Peyer's patch (tissue), 4 donors: ENCODE data around the gene CYSTM1. TPM values are rescaled to one million over a fixed set of nuclear protein-coding genes. Genes with fewer than 3 reads are reported as not detected.

ENCODE experiments used
- DNase-seq, 3 donors: peaks; one replicate each; pipeline ENCODE4 v3.0.0-alpha.2; 2017 to 2019
- H3K27ac ChIP-seq, 4 donors: fragments of 200-600 bp; sonication (generic); one replicate each; pipeline ENCODE4 v1.5.1; 2016 to 2019
- H3K27me3 ChIP-seq, 2 donors: fragments of 200-600 bp; sonication (generic); one replicate each; pipeline ENCODE4 v1.5.1; 2019
- H3K36me3 ChIP-seq, 3 donors: fragments of 200-600 bp; sonication (generic); one replicate each; pipeline ENCODE4 v1.5.1; 2016 to 2019
- H3K4me1 ChIP-seq, 4 donors: fragments of 200-600 bp; sonication (generic); one replicate each; pipeline ENCODE4 v1.5.1; 2016 to 2019
- H3K4me3 ChIP-seq, 4 donors: fragments of 200-600 bp; sonication (generic); 1 replicate in 3 of 4; 2 replicates in 1 of 4; pipeline ENCODE4 v1.5.1; 2016 to 2019; ENCODE audit warnings: mild to moderate bottlenecking in 1 of 4
- H3K9me3 ChIP-seq, 4 donors: fragments of 200-600 bp; sonication (generic); one replicate each; pipeline ENCODE4 v1.5.1; 2016 to 2019; ENCODE audit warnings: mild to moderate bottlenecking in 1 of 4
- CTCF ChIP-seq, 6 experiments: fragments of 450-650 bp in 4 of 6; fragments of 200-600 bp in 2 of 6; sonication (generic) in 1 of 6; IDR thresholded peaks; one replicate each; pipeline ENCODE4 v1.5.1; 2017 to 2019; ENCODE audit warnings: antibody characterized with exemption in 6 of 6, mild to moderate bottlenecking in 3 of 6, moderate library complexity in 1 of 6
- POLR2A ChIP-seq, 2 donors: fragments of 450-650 bp; IDR thresholded peaks; one replicate each; pipeline ENCODE4 v1.5.1; 2017; ENCODE audit warnings: antibody characterized with exemption in 2 of 2, mild to moderate bottlenecking in 2 of 2, moderate library complexity in 2 of 2
- total RNA-seq, 4 donors: library from RNA; depleted of rRNA; stranded (reverse); fragments of >200 nt; gene quantifications; one replicate each; pipeline ENCODE4 v1.1.0, GENCODE V29; 2016

Gene CYSTM1
- total RNA-seq, 4 donors from 2014 or later: 60.2 to 185 (median 140) TPM

- no peak overlapping the region for H3K4me3 ChIP-seq
- no peaks in the 10 kb centered on the region for H3K4me1 ChIP-seq
- DNase-seq: no peak
- TF ChIP-seq CTCF (IDR thresholded peaks at IDR 0.05) (no peak), POLR2A (IDR thresholded peaks at IDR 0.05) (no peak)
- no peak overlapping the region for H3K27ac ChIP-seq
- no peaks in the 10 kb centered on the region for H3K27me3 ChIP-seq
- peaks cover 0 to 4% (median 0%) of the 10 kb centered on the region in 3 donors for H3K36me3 ChIP-seq
- H3K9me3 ChIP-seq: no peaks in the 10 kb centered on the region
Measured at GRCh38 chr5:140275837-140276236, 100.8 kb downstream of the CYSTM1 start.

GRCh38 chr5:140282266-140282665 lies 107.3 kb downstream of the CYSTM1 start:
- Histone ChIP-seq H3K36me3 (peaks cover 0 to 12% (median 0%) of the 10 kb centered on the region in 3 donors), H3K27ac (no peak overlapping the region), H3K9me3 (no peaks in the 10 kb centered on the region), H3K4me3 (no peak overlapping the region), H3K27me3 (no peaks in the 10 kb centered on the region), H3K4me1 (peaks cover 0 to 8% (median 0%) of the 10 kb centered on the region in 4 donors)
- DNase-seq: no peak
- TF ChIP-seq POLR2A (IDR thresholded peaks at IDR 0.05): no peak
- no peak for TF ChIP-seq CTCF (IDR thresholded peaks at IDR 0.05)

DNA sequence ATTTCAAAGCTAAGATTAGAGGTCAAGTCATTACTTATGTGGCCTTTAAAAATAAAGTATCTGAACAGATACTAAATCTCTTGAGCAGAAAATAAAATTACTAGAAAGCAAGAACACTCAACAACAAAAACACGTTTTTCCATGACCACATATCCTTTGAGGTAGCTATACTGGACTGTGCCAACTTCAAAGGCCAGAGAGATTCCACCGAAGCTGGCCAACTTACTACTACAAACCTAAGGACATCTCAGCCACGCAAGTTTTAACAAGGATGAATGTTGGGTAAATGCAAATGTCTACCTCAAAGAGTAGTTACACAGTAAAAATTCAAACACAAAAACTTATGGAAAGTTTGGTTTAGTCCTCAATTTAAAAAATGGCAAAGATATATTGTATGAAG lies 109.0 kb downstream of the CYSTM1 start:
- peaks cover 0 to 12% (median 0%) of the 10 kb centered on the region in 3 donors for H3K36me3 ChIP-seq
- H3K4me1 ChIP-seq: peaks cover 0 to 8% (median 0%) of the 10 kb centered on the region in 4 donors
- H3K27me3 ChIP-seq: no peaks in the 10 kb centered on the region
- DNase-seq: no peak
- H3K9me3 ChIP-seq: no peaks in the 10 kb centered on the region
- TF ChIP-seq POLR2A (IDR thresholded peaks at IDR 0.05) (no peak), CTCF (IDR thresholded peaks at IDR 0.05) (no peak)
- H3K4me3 ChIP-seq: no peak overlapping the region
- no peak overlapping the region for H3K27ac ChIP-seq

GRCh38 chr5:140286424-140286823 lies 111.4 kb downstream of the CYSTM1 start:
- no peak overlapping the region for H3K4me3 ChIP-seq
- H3K9me3 ChIP-seq: no peaks in the 10 kb centered on the region
- TF ChIP-seq CTCF (IDR thresholded peaks at IDR 0.05) (no peak), POLR2A (IDR thresholded peaks at IDR 0.05) (no peak)
- H3K27ac ChIP-seq: no peak overlapping the region
- peaks cover 0 to 2% (median 0%) of the 10 kb centered on the region in 3 donors for H3K36me3 ChIP-seq
- H3K4me1 ChIP-seq: peaks cover 0 to 8% (median 0%) of the 10 kb centered on the region in 4 donors
- DNase-seq: no peak
- H3K27me3 ChIP-seq: no peaks in the 10 kb centered on the region

- DNase-seq: no peak
- H3K4me1 ChIP-seq: peaks cover 0 to 13% (median 0%) of the 10 kb centered on the region in 4 donors
- no peak overlapping the region for H3K27ac ChIP-seq
- no peaks in the 10 kb centered on the region for H3K9me3 ChIP-seq
- TF ChIP-seq CTCF (IDR thresholded peaks at IDR 0.05) (no peak), POLR2A (IDR thresholded peaks at IDR 0.05) (no peak)
- no peaks in the 10 kb centered on the region for H3K27me3 ChIP-seq
- no peaks in the 10 kb centered on the region for H3K36me3 ChIP-seq
- H3K4me3 ChIP-seq: no peak overlapping the region
Measured at GRCh38 chr5:140287801-140288521, 113.0 kb downstream of the CYSTM1 start.
